ENCODE results near the gene ZC3H18. TPM values are rescaled to one million over a fixed set of nuclear protein-coding genes. Genes with fewer than 3 reads are reported as not detected.

Gene ZC3H18
- total RNA-seq, 1 donor from 2014 or later = 21.3 TPM

GRCh38 chr16:88531346-88531745 lies 38.9 kb upstream of the ZC3H18 start:
- intact Hi-C loops (cut with micrococcal nuclease) = no loop called here

GRCh38 chr16:88531931-88532433 lies 38.2 kb upstream of the ZC3H18 start:
- Histone ChIP-seq H3K27ac (replicated peaks) (no peak overlapping the region), H3K4me1 (peaks cover 40% of the 10 kb centered on the region), H3K27me3 (ENCODE audit: low read depth) (no peaks in the 10 kb centered on the region), H3K36me3 (no peaks in the 10 kb centered on the region), H3K4me3 (no peak overlapping the region), H3K9me3 (replicated peaks) (no peaks in the 10 kb centered on the region)
- no peak for DNase-seq
- intact Hi-C loops (cut with micrococcal nuclease) = no loop called here
- no peak for TF ChIP-seq CTCF (IDR thresholded peaks at IDR 0.05; ENCODE audit: borderline replicate concordance)

More at GRCh38 chr16:88531346-88531745, 38.9 kb upstream of the ZC3H18 start:
- Histone ChIP-seq H3K27ac (replicated peaks) (no peak overlapping the region), H3K4me1 (peaks cover 43% of the 10 kb centered on the region), H3K36me3 (no peaks in the 10 kb centered on the region), H3K4me3 (no peak overlapping the region), H3K27me3 (ENCODE audit: low read depth) (no peaks in the 10 kb centered on the region), H3K9me3 (replicated peaks) (no peaks in the 10 kb centered on the region)
- DNase-seq = no peak
- no peak for TF ChIP-seq CTCF (IDR thresholded peaks at IDR 0.05; ENCODE audit: borderline replicate concordance)

- no peak for TF ChIP-seq CTCF (IDR thresholded peaks at IDR 0.05; ENCODE audit: borderline replicate concordance)
- Histone ChIP-seq H3K27ac (replicated peaks) (peak overlapping the region; percentile 93), H3K9me3 (replicated peaks) (no peaks in the 10 kb centered on the region), H3K4me1 (peaks cover 33% of the 10 kb centered on the region), H3K36me3 (no peaks in the 10 kb centered on the region), H3K4me3 (peak overlapping the region; percentile 78), H3K27me3 (ENCODE audit: low read depth) (no peaks in the 10 kb centered on the region)
- no peak for DNase-seq
- intact Hi-C loops (cut with micrococcal nuclease) = no loop called here
These were observed 37.6 kb upstream of the ZC3H18 start for GRCh38 chr16:88532434-88533241.

GRCh38 chr16:88533381-88533917 lies 36.8 kb upstream of the ZC3H18 start:
- peak overlapping the region; percentile 78 for H3K4me3 ChIP-seq
- H3K27ac ChIP-seq (replicated peaks) = peak overlapping the region; percentile 93
- no peaks in the 10 kb centered on the region for H3K36me3 ChIP-seq
- H3K4me1 ChIP-seq = peaks cover 31% of the 10 kb centered on the region
- intact Hi-C loops (cut with micrococcal nuclease) = no loop called here
- DNase-seq = no peak
- peaks cover 4% of the 10 kb centered on the region for H3K27me3 ChIP-seq (ENCODE audit: low read depth)
- no peak for TF ChIP-seq CTCF (IDR thresholded peaks at IDR 0.05; ENCODE audit: borderline replicate concordance)
- H3K9me3 ChIP-seq (replicated peaks) = no peaks in the 10 kb centered on the region

GRCh38 chr16:88533932-88534637 lies 36.1 kb upstream of the ZC3H18 start:
- intact Hi-C loops (cut with micrococcal nuclease) = no loop called here
- H3K9me3 ChIP-seq (replicated peaks) = no peaks in the 10 kb centered on the region
- DNase-seq = peak; percentile 83
- H3K36me3 ChIP-seq = no peaks in the 10 kb centered on the region
- H3K4me3 ChIP-seq = peak overlapping the region; percentile 78
- peak overlapping the region; percentile 93 for H3K27ac ChIP-seq (replicated peaks)
- H3K27me3 ChIP-seq (ENCODE audit: low read depth) = peaks cover 10% of the 10 kb centered on the region
- no peak for TF ChIP-seq CTCF (IDR thresholded peaks at IDR 0.05; ENCODE audit: borderline replicate concordance)
- peaks cover 31% of the 10 kb centered on the region for H3K4me1 ChIP-seq

Measured in left ventricle myocardium inferior (tissue), 1 donor.